Measurements from ENCODE around the gene MCRIP2.

- TF ChIP-seq CTCF (IDR thresholded peaks at IDR 0.05) (no peak), POLR2A (IDR thresholded peaks at IDR 0.05) (no peak)
Observed at GRCh38 chr16:675884-676564, 34.4 kb downstream of the MCRIP2 start.
